ENCODE results near the gene EHBP1.
A peak's percentile ranks its signal among the peaks of the same experiment; 100 is the strongest.

EHBP1 gene

DNA sequence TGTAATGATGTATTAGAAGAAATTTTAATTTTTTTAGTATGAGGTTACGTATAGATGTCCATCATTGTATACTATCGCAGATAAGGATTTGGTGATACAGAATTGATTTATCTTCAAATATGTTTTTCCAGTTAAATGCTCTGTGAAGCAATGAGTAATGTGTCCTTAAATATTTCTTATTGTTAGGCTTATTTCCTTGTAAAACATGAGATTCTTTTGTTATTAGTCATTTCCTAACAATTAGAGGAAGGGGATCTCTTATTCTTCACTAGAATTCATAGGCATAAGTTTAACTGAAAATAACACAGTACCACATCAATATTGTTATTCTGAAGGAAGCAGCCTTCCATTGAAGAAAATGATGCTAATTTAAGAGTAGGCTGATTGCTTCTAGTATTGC lies 329.7 kb downstream of the EHBP1 start:
- no peak for DNase-seq

DNA sequence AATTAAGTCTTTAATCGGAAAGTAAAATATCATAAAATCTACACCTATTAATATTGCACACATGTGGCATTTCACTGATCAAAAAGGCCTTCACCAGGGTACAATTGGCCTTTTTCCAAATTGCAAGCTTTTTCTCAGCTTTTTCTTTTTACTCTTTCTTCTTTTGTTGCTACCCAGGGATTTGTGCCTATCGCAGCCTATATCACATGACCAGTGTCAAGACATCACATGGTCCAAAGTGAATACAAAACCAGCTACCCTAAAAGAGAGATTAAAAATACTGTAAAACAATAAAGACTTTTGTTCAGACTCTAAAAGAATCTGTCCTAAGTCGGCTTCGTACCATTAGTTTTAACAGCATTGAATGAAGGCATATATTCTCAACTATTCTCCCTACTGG lies 330.1 kb downstream of the EHBP1 start:
- DNase-seq: no peak

DNA sequence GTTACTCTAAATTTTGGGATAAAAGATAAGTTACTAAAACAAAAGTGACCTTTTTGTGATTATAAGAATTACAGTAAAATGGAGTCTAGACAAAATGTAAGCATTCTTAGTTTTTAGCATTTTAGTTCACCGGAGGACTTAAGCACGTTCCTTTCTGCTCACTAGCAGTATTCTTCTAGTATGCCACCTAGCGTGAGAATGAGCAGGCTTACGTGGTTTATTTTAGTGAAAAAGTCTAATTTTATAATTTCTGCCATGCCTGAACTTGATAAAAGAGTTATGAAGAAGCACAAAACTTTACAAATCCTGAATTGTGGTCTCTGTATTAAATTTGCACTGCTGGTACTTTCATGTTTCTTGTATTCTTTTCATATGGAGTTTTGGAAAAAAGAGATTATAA lies 332.5 kb downstream of the EHBP1 start:
- no peak for DNase-seq

DNA sequence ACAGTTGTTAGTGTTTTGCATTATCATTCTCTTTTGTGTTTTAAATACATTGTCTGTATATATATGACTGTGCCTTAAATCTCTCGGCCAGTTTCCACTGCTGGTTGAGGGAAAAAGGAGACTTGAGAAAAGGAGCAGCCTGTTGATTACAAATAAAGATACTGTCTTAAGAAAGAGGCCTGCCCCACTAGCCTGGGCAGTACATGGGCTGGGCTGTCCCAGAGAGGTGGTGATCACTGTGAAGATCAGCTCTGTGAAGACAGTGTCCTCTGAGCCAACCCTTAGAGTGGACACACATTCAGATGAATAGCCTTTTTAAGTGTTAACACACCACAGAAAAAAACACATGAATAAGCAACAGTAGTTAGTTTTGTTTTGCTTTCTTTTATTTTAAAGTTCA lies 335.1 kb downstream of the EHBP1 start:
- DNase-seq: no peak

DNA sequence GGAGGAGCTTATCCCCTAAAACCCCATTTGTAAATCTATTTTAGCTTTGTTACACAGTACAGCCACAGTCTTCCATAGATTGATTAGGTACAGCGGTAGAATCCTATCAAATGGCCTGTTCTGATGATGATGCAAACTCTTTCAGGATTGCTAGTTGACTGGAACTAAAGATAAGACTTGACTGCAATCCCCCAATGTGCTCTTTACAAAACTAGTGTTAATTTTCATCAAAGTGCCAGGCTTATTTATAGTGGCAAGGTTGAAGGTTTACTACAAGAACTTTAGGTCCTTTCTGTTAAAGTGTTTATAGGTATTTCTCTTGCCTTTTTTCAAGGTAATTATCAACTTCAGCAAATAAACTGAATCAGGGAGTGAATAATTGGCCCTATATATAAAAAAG lies 336.1 kb downstream of the EHBP1 start:
- DNase-seq: no peak

DNA sequence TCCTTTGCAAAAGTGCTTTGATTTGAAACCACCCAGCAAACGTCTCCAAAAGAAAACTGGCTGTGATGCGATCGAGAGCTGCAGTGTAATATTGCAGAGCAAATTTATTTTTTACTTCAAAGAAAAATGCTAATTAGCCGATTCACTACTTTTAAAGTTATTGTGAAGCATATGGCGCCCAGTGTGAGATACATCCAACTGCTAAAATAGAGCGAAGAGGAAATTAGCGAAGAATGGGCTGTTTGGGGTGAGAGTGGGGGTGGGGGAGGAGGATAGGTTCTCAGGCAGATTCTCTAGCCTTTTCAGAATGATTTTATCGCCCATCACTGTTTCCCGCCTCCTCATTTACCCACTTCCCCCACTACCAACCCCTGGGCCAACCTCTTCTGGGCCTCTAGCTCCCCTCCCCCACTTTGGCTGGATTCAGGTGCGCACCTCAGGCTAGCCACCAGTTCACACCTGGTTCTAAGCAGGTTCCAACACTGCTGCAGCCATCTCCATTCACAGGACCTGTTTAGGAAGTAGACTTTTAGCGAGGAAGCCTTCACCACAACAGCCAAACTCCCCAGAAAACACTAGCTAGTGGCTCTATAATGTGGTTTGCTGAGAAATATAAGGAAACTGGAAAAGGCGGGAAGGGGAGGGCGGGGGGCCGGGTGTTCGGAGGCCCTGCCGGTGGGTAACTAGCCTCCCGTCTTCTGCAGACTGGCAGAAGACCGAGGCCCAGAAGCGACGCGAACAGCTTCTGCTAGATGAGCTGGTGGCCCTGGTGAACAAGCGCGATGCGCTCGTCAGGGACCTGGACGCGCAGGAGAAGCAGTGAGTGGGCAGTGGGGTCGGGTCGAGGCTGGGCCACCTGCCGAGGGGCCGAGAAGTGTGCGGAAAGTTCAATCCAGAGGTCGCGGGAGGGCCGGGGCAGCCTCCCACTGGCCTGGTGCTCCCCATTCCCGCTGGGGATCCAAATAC lies 339.1 kb downstream of the EHBP1 start:
- no peak for DNase-seq

DNA sequence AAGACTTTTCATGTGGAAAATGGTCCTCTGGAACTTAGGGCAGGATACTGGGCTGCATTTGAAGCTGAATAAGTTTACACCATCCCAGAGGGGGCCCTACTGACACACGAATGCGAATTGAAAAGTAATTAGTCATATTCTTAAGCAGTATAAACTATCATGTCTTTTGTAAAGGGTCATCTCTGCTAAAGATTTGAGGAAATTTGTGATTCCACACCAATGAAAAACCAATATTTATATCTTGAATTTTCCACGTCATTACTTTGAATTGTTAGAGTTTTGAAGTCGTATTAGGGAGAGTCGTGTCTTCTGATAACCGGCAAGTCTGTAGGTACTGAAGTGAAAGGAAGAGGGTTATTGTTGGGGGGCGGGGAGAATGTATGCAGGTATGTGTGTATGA lies 341.0 kb downstream of the EHBP1 start:
- no peak for DNase-seq

DNA sequence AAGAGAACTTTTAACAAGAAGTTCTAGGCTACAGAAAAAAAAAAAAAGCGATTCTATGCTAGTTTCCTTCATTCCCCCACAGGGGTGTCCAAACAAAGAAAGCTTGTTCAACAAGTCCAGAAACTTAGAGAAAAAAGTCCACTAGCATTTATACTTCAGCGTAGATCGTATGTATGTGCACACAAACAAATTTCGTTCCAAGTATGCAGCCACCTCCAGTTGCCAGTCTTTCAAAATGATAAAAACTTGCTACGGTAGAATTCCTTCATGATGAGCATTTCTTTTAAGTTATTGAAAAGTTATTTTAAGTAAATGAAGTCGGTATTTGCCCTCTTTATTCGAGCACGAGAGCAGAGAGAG lies 341.4 kb downstream of the EHBP1 start:
- no peak for DNase-seq

DNA sequence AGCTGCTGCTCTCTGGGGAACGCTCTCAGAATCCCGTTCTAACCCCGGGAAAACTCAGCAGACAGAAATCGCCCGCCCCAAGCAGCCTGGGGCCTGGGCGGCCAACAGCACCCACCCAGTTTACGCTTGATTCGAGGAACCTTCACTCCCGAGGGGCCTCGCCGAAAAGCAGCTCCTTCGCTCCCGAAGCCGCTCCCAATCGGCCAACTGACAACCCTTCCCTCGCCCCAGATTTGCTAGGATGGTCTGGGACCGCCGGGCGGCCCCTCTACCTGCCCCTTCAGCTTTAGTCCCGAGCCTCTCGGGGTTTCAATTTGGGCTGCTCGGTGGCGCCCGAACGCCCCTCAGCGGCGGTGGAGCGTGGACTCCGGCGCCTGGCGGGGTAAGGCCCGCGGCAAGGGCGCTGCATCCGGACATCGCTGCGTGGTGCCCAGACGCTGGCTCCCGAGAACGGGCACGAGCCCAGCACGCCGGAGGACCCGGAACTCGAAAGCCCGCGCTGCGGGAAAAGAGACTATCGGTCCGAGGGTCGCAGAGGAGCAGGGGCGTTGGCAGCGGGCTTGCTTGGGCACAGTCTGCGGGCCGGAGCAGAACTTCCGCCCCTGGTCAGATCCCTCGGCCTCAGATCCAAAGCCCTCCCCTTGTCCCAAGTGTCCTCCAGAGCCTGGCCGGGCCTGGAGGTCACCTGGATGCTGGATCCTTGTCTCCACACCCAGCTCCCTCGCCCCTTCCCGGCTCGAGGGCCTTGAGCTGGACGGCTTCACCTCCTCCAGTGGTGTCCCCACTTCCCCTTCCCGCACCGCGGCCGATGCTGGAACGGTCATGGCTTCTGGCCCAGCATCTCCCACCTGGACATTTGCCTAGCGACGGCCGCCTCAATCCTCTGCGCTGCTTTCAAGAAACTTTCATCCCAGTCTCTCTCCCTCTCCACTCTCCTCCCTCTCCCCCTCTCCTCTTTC lies 342.1 kb downstream of the EHBP1 start:
- DNase-seq: no peak

DNA sequence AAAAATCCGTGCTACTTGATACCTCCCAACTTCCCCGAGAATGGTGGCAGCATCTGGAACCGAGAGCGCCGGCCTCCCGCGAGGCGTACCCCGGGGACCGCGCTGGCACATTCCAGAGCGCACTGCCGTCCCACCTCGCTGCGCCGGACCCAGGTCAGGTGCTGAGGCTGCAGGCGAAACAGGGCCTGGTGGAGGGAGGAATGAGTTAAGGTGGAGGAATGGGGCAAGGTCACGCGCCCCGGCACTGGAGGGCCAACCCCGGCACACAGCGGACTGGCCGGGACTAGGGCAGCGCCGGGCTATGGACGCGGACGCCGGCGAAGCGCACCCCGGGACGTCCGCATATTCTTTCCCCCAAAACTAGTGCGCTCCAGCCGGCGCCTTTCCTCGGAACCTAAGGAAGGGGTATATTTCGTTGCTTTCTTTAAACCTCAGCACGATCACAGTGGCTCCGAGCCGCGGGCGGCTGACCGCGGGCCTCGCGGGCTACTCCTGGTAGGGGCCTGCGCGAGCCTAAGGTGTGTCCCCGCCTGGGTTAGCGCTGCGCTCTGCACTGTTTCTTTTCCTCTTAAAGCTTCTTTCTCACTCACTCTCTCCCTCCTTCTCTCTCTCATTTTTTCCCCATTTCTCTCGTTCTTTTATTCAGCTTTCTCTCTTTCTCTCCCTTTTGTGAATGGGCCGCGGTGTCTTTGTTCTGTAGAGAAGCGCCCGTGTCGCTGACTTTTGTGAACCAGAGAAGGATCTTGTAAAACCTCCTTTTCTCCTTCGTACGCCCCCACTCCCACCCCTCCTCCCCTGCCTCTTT lies 343.1 kb downstream of the EHBP1 start:
- no peak for DNase-seq

DNA sequence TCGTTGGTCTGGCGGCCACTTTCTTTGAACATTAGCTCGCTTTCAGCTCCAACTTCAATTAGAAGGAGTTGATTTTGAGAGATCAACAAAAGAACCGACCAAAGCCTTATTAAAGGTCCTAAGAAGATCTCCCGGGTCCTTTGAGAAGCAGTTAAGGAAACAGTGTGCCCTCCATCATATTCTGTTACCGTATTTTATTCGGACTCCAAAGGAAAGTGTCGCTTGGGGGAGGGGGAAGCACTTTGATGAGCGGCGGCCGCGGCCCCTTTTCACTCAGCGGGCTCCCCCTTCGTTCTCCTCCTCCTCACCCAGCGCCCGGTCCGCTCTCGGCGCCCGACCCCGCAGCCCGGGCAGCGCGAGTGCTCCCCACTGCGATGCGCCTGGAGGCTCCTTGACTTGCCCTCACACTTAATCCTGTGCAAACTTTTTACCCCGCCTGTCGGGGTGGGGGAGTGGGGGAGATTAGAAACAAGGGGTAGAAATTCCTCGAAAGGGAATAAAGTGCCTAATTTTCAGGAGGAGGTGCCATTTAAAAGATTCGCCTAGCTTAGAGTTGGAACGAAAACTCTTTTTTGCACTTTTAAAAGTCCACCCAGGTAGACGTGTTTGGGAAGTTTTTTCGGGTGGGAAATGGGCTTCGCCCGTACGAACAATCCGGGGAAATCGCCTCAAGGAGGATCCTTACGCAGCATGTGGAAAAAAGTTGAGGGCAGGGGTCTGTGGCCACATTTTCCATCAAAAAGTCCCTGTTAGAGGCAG lies 343.9 kb downstream of the EHBP1 start:
- no peak for DNase-seq

DNA sequence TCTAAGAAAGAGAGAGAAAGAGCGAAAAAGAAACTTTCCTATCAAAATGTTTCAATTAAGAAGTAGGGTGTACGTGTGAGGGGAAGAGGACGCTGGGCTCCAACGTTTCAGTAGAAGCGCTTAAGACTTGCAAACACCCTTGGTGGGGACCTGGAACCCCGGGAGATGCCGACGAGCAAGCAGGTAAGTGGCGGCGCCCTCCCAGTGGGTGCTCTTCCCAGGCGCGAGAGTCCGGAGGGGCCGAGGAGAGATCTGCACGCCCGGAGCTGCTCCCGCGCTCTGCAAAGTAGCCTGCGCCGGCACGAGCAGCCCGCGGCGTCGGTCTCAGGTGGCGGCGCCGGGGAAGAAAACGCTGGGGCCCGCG lies 344.4 kb downstream of the EHBP1 start:
- peak; percentile 39 for DNase-seq

DNA sequence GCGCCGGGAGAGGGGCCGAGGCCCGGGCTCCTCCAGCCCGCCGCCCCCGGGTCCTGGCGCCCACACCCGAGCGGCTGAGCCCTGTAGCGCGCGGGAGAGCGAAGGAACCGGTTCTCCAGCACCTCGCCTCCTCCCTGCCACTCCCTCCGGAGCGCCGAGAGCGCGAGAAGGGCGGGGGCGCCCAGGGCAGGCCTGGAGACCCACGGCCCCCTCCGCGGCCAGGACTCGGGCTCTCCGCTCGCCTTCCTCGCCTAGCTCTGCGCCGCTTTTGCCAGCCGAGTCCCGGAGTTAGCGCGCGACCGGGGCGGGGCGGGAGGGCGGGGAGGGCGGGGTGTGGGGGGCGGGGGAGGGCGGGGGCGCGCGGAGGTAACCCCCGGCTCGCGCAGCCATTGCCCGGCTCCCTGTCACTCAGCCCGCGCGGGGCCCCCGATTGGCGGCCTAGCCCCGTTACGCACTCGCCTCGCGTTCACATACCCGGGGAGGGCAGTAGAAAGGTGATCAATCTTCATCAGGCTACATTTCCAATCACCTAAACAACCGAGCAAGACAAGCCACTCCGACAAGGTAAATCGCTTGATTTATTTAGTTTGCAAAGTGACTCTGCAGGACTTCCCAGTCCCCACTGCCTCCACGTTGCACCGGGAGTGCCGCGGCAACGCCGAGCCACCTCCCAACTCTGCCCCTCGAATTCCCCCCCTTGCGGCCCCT lies 345.0 kb downstream of the EHBP1 start, which contains the start of gene OTX1:
Gene OTX1, plus strand, starts transcription at position 497 of the 708 bp plus-strand sequence. CDS start 2,161 bp downstream, outside the sequence.
- DNase-seq: peak; percentile 86

DNA sequence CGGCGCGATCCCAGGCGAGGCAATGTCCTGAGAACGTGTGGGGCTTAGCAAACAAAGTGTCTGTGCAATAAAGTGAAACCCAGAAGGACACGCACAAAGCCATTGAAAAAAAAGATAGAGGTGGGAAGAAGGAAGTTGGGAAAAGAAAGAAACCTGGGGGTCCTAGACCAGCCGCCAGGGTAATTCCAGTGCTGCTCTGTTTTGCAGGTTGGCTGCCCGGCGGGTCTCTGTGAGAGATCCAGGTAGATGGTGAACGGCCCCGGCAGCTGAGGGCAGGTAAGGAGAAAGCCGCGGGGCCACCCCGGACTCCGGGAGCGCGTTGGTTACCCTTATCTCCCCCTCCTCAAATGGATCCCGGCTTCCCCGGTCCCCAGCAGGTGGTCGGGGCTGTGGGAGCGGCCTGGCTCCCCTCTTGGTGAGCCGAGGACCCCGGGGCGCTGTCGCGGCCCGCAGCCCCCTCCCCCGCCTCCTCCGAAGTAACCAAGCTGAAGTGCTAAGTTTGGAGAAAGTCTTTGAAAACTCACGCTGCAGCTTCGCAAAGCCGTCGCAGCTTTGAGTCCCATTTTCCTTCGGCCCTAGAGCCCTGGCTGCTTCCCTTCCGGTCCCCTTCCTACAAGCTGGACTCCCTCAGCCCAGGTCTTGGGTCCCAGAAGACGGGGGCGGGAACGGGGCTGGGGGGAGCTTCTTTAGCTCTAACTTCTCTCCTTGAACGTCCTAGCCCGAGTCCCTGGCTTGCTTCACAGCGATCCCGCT lies 345.7 kb downstream of the EHBP1 start:
- no peak for DNase-seq

DNA sequence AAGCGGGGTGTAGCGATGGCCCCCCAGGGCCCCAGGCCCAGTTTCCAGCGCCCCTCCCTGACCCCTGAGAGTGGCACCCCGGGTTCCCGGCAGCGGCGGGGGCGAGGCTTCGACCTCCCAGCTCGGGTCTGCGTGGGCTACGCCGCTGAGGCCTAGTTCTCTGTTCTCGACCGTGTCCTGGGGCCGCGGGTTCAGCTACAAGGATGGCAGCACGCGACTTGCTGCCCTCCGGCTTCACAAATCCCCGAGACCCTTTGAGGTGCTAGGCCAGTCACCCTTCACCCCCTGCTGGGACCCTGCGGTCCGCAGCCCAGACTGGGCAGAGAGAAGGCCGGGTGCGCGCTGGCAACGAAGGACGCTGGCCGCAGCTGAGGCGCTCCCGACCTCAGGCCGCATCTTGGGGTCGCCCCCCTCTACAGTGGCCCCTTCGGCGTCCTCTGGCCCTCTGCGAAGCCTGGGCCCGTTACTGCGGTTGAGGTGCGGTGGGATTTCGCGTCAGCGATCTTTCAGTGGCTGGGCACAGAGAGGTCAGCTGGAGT lies 346.4 kb downstream of the EHBP1 start:
- no peak for DNase-seq

DNA sequence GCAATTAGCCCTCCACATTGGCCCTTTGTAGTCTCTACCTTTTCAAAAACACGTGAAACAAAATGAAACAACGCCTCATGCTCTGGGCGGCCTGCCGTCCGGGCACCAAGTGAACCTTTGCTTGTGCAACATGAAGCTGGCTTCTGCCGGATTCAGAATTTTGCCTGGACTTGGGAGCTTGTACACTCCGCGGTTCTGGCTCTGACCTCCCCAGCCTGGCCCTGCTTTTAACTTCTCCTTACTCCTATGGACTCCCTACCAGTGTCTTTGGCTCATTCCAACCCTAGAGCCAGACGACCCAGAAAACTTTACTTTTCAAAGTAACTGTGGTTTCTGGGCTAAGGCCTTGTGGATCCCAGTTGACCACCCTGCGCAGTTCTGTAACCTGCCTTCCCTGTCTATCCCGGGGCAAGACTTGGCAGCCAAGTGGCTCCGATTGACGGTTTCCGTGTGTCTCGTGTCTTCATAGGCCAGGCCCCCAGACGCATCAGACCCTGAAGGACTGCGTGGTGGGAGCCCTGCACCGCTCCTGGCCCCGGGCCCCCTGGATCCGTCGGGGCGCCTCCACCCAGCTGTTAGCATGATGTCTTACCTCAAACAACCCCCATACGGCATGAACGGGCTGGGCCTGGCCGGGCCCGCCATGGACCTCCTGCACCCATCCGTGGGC lies 347.0 kb downstream of the EHBP1 start:
- no peak for DNase-seq

DNA sequence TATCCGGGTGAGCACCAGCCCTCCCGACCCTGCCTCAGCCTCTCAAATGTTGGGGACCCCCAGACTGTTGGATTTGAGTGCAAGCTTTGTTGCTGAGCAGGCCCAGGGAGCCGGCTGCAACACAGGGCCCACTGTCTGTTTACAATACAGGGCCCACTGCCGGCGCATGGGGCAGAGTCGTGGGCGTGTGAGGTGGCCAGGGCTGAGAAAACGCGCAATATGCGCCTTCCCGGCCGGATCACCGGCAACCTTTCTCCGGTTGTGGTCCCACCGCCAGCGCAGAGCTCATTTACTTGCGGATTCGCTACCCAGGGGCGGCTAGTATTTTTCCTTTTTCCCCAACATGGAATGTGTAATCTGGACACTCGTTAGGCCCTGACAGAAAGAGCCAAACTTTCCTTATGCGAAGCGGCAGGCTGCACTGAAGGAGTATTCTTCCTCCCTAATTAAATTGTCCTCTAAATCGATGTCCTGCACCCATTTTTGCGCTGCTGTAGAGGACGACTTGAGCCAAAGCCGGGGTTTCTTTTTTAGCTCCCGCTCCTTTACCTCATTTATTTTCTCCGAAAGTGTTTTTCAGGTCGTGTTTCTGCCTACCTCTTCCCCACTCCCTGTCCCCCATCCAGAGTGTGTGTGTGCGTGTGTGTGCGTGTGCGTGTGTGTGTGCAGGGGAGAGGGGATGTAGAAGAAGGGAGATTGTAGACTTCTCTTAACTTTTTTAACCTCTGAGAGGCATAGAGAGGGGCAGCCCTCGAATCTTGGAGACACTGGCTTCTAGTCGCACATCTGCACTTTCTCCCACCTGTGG lies 347.8 kb downstream of the EHBP1 start:
- DNase-seq: no peak

DNA sequence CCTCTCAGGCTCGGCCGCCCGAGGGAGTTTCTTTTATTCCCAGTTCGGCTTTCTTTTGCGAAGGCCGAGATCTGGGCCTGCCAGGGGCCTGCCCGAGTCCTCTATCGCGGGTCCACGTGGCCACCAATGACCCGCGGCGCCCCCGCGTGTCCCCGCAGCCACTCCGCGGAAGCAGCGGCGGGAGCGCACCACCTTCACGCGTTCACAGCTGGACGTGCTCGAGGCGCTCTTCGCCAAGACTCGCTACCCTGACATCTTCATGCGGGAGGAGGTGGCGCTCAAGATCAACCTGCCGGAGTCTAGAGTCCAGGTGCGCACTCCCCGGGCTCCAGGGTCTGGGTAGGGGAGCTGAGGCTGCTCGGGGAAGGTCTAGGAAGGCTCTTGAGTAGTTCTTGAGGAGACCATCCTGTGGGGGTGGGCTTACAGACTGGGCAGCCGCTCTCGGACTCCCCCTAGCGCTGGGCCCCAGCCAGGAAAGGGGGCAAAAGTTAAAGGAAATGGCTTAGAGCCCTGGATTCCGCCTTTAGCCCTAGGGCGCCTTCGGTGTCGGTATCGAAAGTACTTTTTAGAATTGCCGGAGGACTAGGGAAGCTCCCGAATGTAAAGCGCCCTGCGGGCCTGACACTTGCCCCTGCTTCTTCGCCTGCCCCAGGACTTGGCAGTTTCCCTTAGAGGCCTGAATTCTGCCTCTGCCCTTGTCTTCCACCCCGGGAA lies 348.5 kb downstream of the EHBP1 start:
- no peak for DNase-seq
